HUES64 (cell line): ENCODE results near the gene RBPMS2.

Experiments
- H3K27ac ChIP-seq: 2 replicates; pipeline ENCODE4 v1.7.0; 2013; ENCODE audit warnings: low read depth, low read length, inconsistent platforms
- H3K27me3 ChIP-seq: 2 replicates; pipeline ENCODE4 v1.6.1; 2013; ENCODE audit warnings: mild to moderate bottlenecking, low read length; ENCODE audit not compliant: insufficient read depth
- H3K36me3 ChIP-seq: 2 replicates; pipeline ENCODE4 v1.6.1; 2013; ENCODE audit warnings: mild to moderate bottlenecking, low read length; ENCODE audit not compliant: insufficient read depth
- H3K4me1 ChIP-seq: 2 replicates; pipeline ENCODE4 v1.6.1; 2013; ENCODE audit warnings: mild to moderate bottlenecking, low read length, moderate library complexity; ENCODE audit not compliant: insufficient read depth
- H3K4me3 ChIP-seq: 2 replicates; pipeline ENCODE4 v1.5.1; 2013; ENCODE audit warnings: mild to moderate bottlenecking, low read length, moderate library complexity
- H3K9ac ChIP-seq: 2 replicates; pipeline ENCODE4 v1.6.1; 2013; ENCODE audit warnings: mild to moderate bottlenecking, low read depth, low read length
- H3K9me3 ChIP-seq: 2 replicates; pipeline ENCODE4 v1.6.1; 2013; ENCODE audit warnings: low read depth, low read length; ENCODE audit not compliant: insufficient read depth
- WGBS: fragments of 150-250, 120-280 bp; methylation state at CpG from one replicate; pipeline ENCODE4 v1.1.7; 2013; ENCODE audit warnings: missing lambda C conversion rate; 5-methylcytosine and 5-hydroxymethylcytosine counted together

RBPMS2 gene

DNA sequence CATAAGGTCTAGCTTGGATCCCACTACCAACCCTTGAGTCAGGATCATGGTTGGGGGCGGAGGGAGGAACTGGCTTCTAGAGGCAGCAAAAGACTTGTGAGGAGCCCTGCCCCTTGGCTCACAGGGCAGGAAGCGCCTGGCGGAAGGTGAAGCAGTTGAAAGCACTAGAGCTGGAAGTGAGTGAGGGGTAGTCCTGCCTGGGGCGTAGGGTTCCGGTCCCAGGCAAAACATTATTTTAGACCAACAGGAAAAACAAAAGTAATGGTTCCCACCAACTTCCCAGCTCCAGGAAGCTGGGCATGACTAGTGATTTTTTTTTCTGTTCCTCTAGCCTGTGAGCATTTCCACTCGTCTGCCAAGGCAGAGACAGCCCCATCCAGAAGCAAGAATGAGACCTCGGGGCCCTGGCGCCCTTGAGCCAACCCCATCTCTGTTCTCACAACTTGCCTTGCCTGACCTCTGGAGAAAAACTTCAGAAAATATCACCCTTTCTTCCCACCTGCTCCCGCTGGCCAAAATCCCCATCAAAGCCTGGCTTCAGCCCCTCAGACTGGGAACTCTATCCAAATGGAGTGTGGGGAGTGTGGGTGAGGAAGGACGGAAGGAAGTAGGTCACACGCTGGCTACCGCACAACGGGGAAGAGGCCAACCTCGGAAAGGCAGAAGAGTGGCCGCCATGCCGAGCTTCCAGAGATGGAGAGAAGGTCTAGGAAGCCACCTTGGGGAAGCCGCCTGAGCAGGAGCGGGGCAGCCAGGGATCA lies 57.5 kb downstream of the RBPMS2 start:
- H3K9ac ChIP-seq = no peak overlapping the region
- H3K27ac ChIP-seq = no peak overlapping the region
- no peaks in the 10 kb centered on the region for H3K4me1 ChIP-seq
- 94% methylated on average over 18 of the region's 18 CpGs for WGBS
- H3K27me3 ChIP-seq = no peaks in the 10 kb centered on the region
- no peaks in the 10 kb centered on the region for H3K9me3 ChIP-seq
- no peak overlapping the region for H3K4me3 ChIP-seq
- H3K36me3 ChIP-seq = peaks cover 63% of the 10 kb centered on the region

DNA sequence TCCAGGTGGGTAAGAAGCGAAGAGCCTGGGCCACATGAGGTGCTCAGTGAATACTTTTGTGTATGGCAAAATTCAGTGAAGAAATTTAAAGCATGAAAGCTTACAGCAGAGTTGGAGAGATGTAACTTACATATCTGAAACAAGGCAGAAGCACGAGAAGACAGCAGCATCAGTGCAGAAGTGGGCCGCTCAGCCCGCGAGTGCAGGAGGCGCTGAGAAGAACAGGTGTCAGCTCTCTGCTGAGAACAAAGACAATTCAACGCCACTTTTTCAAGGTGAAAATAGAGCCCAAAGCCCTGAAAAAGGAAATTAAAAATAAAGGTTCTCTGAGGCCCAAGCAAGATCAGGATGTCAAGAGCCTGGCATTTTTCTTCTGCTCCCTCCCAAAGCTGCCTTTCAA lies 58.3 kb downstream of the RBPMS2 start:
- H3K27me3 ChIP-seq = no peaks in the 10 kb centered on the region
- H3K9ac ChIP-seq = no peak overlapping the region
- no peaks in the 10 kb centered on the region for H3K9me3 ChIP-seq
- H3K4me1 ChIP-seq = no peaks in the 10 kb centered on the region
- 97% methylated on average over 7 of the region's 7 CpGs for WGBS
- no peak overlapping the region for H3K4me3 ChIP-seq
- no peak overlapping the region for H3K27ac ChIP-seq
- peaks cover 69% of the 10 kb centered on the region for H3K36me3 ChIP-seq

DNA sequence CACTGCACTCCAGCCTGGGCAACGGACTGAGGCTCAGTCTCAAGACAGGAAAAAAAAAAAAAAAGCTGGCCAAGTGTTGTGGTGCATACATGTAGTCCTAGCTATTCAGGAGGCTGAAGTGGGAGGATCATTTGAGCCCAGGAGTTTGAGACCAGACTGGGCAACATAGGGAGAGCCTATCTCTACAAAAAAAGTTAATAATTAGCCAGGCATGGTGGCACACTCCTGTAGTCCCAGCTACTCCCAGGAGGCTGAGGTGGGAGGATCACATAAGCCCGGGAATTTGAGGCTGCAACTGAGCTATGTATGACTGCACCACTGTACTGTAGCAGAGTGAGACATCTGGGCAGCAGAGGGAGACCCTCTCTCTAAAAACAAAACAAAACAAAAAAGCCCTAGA lies 58.9 kb downstream of the RBPMS2 start:
- H3K27ac ChIP-seq = no peak overlapping the region
- 98% methylated on average over 2 of the region's 2 CpGs for WGBS
- no peaks in the 10 kb centered on the region for H3K27me3 ChIP-seq
- H3K4me3 ChIP-seq = no peak overlapping the region
- H3K9me3 ChIP-seq = no peaks in the 10 kb centered on the region
- H3K4me1 ChIP-seq = no peaks in the 10 kb centered on the region
- no peak overlapping the region for H3K9ac ChIP-seq
- peaks cover 72% of the 10 kb centered on the region for H3K36me3 ChIP-seq

DNA sequence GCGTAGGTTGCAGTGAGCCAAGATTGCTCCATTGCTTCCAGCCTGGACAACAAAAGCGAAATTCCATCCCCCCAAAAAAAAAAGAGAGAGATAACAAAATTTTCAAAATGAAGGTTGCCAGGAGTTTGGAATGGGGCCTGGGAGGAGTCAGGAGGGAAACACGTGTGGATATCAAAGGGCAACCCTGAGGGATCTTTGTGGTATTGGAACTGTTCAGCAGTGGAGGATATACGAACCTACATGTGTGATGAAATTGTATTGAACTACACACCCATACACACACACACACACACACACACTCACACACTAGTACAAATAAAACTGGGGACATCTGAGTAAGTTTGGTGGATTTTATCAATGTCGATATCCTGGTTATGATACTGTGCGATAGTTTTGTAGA lies 61.8 kb downstream of the RBPMS2 start:
- 96% methylated on average over 4 of the region's 6 CpGs for WGBS
- Histone ChIP-seq H3K27ac (no peak overlapping the region), H3K9ac (no peak overlapping the region), H3K4me1 (no peaks in the 10 kb centered on the region), H3K4me3 (no peak overlapping the region), H3K27me3 (no peaks in the 10 kb centered on the region), H3K36me3 (peaks cover 66% of the 10 kb centered on the region), H3K9me3 (no peaks in the 10 kb centered on the region)

DNA sequence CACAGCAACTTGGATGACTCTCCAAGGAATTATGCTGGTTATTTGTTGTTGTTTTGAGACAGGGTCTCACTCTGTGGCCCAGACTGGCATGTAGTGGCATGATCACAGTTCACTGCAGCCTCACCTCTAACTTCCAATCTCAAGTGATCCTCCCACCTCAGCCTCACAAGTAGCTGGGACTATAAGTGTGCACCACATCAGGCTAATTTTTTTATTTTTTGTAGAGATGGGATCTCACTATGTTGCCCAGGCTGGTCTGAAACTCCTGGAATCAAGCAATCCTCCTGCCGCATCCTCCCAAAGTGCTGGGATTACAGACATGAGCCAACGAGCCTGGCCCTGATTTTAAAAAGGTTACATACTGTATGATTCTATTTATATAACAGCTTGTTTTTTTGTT lies 63.0 kb downstream of the RBPMS2 start:
- Histone ChIP-seq H3K4me3 (no peak overlapping the region), H3K9me3 (no peaks in the 10 kb centered on the region), H3K9ac (no peak overlapping the region), H3K36me3 (peaks cover 59% of the 10 kb centered on the region), H3K27me3 (no peaks in the 10 kb centered on the region), H3K4me1 (no peaks in the 10 kb centered on the region), H3K27ac (no peak overlapping the region)
- WGBS = 100% methylated on average over 2 of the region's 2 CpGs

DNA sequence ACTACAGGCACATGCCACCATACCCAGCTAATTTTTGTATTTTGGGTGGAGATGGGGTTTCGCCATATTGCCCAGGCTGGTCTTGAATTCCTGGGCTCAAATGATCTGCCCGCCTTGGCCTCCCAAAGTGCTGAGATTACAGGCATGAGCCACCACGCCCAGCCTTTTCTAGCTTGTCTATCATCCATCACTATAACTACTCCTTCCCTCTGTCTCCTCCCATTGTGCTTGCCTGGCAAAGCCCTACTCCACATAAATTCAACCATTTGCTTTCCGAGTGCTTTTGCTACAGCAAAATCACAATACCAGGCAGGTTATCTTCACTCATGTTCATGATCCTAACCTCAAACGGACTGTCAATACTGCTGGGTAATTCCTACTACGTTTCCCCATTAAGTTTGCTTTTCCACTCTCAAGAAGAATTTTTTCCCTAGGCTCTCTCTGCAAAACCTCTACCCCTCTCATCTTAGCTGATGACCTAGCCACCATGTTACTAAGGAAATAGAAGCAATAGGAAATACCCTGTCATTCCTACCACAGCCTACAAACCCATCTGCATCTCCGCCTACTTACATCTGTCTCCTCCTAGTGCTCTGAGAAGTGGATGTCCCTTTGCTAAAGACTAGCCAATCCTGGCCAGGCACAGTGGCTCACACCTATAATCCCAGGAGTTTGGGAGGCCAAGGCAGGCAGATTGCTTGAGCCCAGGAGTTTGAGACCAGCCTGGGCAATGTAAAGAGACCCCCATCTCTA lies 64.5 kb downstream of the RBPMS2 start:
- WGBS = 92% methylated on average over 7 of the region's 7 CpGs
- no peak overlapping the region for H3K4me3 ChIP-seq
- H3K4me1 ChIP-seq = no peaks in the 10 kb centered on the region
- H3K27me3 ChIP-seq = no peaks in the 10 kb centered on the region
- no peak overlapping the region for H3K27ac ChIP-seq
- H3K36me3 ChIP-seq = peaks cover 51% of the 10 kb centered on the region
- no peak overlapping the region for H3K9ac ChIP-seq
- no peaks in the 10 kb centered on the region for H3K9me3 ChIP-seq

DNA sequence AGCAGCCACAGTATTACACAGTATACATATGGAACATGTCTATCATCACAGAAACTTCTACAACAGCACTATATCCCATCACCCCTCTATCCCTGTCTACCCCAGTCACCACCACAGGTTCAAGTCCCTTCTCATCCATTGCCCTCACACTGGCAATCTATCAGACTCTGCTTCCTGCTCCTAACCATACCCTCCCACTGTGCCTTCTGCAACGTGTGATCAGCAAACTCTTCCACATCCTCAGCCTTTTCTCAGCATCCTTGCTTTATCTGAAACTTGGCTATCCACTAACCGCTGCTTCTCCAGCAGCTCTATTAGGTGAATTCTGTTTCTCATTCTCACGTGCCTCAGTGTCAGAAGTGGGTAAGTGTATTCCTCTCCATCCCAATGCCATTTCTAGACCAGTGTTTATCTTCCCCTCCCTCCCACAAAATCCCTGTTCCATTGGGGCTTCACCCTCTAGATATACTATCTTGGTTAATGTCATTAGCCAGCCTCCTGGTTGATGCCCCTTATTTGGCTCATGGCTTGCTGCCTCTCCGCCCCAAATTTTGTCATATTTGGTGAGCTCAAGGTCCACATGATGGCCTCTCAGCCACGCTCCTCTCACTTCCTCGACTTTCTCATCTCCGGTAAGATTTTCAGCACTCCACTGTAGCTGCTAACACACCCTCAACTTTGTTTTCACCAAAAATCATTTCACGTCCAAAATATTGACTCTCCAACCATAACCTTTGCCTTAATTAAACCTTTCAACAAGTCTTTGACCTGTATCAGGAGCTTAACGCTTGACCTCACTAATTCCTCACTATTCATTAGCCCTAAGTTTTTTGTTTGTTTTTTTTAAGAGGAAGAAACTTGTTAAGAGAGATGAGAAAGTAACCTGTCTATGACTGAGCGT lies 69.1 kb downstream of the RBPMS2 start:
- Histone ChIP-seq H3K36me3 (peaks cover 28% of the 10 kb centered on the region), H3K27ac (no peak overlapping the region), H3K9ac (no peak overlapping the region), H3K4me3 (no peak overlapping the region), H3K4me1 (peaks cover 12% of the 10 kb centered on the region), H3K27me3 (no peaks in the 10 kb centered on the region), H3K9me3 (no peaks in the 10 kb centered on the region)
- 95% methylated on average over 10 of the region's 10 CpGs for WGBS

DNA sequence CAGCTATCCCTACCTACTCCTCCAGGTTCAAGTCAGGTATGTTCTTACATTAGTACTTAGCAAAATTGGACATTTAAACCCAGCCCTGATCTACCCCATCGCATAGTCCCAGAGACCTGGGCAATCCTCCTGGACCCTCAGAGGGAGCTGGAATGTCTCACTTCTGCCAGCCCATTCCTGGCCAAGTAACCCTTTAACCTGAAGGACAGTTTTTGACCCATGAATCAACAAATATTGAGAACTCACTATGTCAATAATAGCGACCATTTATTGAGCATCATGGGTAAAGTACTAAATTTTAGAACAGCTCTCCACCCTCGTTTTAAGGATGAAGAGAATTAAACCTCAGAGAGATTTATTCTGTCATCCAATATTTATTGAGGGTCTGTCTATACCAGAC lies 70.4 kb downstream of the RBPMS2 start:
- peaks cover 24% of the 10 kb centered on the region for H3K4me1 ChIP-seq
- H3K27ac ChIP-seq = no peak overlapping the region
- H3K9ac ChIP-seq = no peak overlapping the region
- H3K36me3 ChIP-seq = peaks cover 22% of the 10 kb centered on the region
- H3K4me3 ChIP-seq = no peak overlapping the region
- no peaks in the 10 kb centered on the region for H3K9me3 ChIP-seq
- WGBS = over 99% methylated on average over 3 of the region's 3 CpGs
- H3K27me3 ChIP-seq = no peaks in the 10 kb centered on the region

DNA sequence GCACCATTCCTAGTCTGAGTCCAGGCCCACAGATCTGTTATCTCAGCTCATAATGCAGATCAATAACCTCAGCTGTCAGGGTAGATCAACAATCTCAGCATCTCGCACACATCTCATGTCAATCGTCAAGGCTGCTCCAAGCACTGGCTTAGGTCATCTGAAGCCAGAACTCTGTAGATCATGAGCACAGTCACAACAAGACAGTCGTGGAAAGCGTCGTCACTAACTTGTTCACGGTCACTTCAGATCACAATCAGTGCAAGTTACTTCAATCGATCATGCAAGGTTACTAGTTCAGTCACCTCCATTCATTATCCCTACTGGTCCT lies 71.8 kb downstream of the RBPMS2 start:
- 81% methylated on average over 7 of the region's 7 CpGs for WGBS
- H3K4me3 ChIP-seq = peak overlapping the region; percentile 49
- H3K27ac ChIP-seq = peak overlapping the region; percentile 80

DNA sequence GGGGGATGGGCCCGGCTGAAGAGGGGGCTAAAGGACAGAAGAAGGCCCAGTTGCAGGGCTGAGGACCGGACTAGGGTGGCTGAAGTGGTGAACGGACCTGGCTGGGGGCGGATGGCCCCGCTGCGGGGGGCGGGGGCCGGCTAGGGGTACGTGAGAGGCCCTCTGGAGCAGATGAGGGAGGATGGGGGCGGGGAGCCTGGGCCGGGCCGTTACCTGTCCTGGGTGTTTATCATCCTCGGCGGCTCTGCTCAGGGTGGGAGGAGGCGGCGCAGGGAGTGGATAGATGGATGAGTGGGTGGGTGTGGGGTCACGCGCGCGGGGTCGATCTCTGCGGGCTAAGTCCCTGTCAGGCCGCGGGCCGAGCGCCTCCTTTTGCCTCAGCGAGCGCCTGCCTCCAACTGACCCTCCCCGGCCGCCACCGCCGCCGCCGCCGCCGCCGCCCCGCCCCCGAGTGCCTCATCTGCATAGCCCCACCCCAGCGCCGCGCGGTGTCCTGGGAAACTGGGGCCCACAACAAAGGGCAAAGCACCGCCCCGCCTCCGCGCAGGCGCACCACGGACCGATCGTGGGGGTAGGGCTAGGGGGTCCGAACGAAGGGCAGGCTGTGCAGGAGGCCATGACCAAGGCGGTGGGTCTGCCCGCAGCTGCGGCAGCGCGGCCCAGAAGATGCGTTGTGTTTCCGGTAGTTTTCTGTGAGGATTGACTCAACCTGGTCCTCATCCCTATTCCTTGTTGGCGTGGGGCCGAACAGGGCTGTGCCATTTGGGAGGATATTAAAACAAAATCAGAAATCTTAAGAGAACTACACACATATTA lies 72.4 kb downstream of the RBPMS2 start:
- WGBS = 1% methylated on average over 62 of the region's 62 CpGs
- Histone ChIP-seq H3K27ac (peak overlapping the region; percentile 99), H3K4me3 (peak overlapping the region; percentile 83), H3K36me3 (peaks cover 16% of the 10 kb centered on the region), H3K9me3 (no peaks in the 10 kb centered on the region), H3K9ac (peak overlapping the region; percentile 88), H3K27me3 (no peaks in the 10 kb centered on the region), H3K4me1 (peaks cover 42% of the 10 kb centered on the region)

More for the DNA sequence above, 71.8 kb downstream of the RBPMS2 start:
- H3K9me3 ChIP-seq = no peaks in the 10 kb centered on the region
- H3K9ac ChIP-seq = peak overlapping the region; percentile 68
- H3K4me1 ChIP-seq = peaks cover 36% of the 10 kb centered on the region
- peaks cover 18% of the 10 kb centered on the region for H3K36me3 ChIP-seq
- no peaks in the 10 kb centered on the region for H3K27me3 ChIP-seq
